ENCODE data around the gene SLC25A47. TPM values are rescaled to one million over a fixed set of nuclear protein-coding genes. Genes with fewer than 3 reads are reported as not detected.

SLC25A47 gene
- total and polyA plus RNA-seq, 2 donors (not counting 3 experiments of a cell fraction or from before 2014, with no cell fraction given) = not detected

DNA sequence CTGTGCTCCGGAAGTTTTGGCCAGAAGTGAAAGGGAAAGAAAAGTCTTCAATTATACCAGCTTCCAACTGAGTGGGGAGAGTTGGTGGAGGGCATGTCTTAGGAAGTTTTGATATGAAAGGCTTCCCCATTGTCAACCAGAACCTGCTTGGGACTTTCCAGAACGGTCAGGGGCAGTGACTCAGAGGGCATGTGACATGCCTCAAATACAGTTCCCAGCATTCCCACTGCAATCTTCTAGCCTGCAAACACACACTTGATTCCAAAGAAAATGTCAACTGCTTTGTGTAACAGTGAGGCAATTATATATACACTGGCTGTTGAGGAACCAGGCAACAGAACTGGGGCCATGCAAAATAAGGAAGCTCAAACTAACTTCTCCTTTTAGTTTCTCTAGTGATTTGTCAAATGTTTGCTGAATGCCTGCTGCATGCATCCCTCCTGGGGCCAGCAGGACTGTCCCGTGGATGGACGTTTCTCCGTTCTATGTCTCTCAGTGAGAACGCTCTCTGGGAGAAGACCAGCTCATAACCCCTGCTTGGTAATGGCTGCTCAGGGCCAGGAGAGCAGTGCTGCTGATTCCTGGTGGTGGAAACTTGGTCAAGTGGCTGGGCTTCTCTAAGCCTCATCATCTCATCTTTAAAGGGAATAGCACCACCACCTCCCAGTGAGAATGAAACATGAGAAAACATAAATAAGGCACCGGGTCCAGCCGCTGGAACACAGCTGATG lies 18.3 kb downstream of the SLC25A47 start:
- peaks cover 17 to 43% of the 10 kb centered on the region in 2 experiments for H3K36me3 ChIP-seq (ENCODE audit: control insufficient read depth in 2 of 2, extremely low read depth in 1 of 2, insufficient read depth in 2 of 2, low read length in 2 of 2)
- ChIA-PET POLR2A (interaction anchor here (0.6 to 1.5 kb wide), 2 partner anchors 34 to 39 kb away, joined by 5 to 6 read pairs; a partner anchor contains a TSS), CTCF (interaction anchor here (0.6 to 1.8 kb wide), 7 partner anchors 9 to 41 kb away, joined by 3 to 13 read pairs (median 4); no protein-coding TSS in a partner anchor)
- peak; percentile 98 for DNase-seq (ENCODE audit: low read depth, low spot score)
- peak overlapping the region; percentile 76 for H3K27ac ChIP-seq (ENCODE audit: insufficient read depth, low read depth, low read length)
- no peaks in the 10 kb centered on the region for H4K20me1 ChIP-seq (replicated peaks; ENCODE audit: control insufficient read depth, extremely low read depth, insufficient read depth, low read length)
- no peaks in the 10 kb centered on the region for H3K79me2 ChIP-seq (ENCODE audit: control insufficient read depth, insufficient read depth, low read length)
- FAIRE-seq = peak; percentile 98
- peaks cover 14% of the 10 kb centered on the region for H3K4me1 ChIP-seq (ENCODE audit: control insufficient read depth, extremely low read depth, insufficient read depth, low read length)
- intact Hi-C loops (cut with micrococcal nuclease) (loop anchor here (1.0 kb wide), 1 partner anchor 34 kb away; a partner anchor contains a TSS), dilution Hi-C loops (cut with MboI; ENCODE audit: extremely low pct_ligation_motif_present, low sequenced_read_pairs) (no loop called here)
- BruUV-seq (replicated peaks) = no TSS peak
- no peak overlapping the region for H2AFZ ChIP-seq (ENCODE audit: low read depth, low read length)
- H3K9me1 ChIP-seq (replicated peaks; ENCODE audit: control insufficient read depth, extremely low read depth, insufficient read depth, low read length) = no peaks in the 10 kb centered on the region
- no peak overlapping the region for H3K4me2 ChIP-seq (ENCODE audit: insufficient read depth, low read length)
- TF ChIP-seq FOS (IDR thresholded peaks at IDR 0.05; ENCODE audit: borderline replicate concordance, insufficient read depth, low read length) (peak; percentile 59), GATA2 (IDR thresholded peaks at IDR 0.05; ENCODE audit: insufficient read depth, insufficient read length, low read depth, low read length) (no peak), JUN (IDR thresholded peaks at IDR 0.05; ENCODE audit: borderline replicate concordance, insufficient read depth, insufficient read length, low read depth) (peak; percentile 75), POLR2AphosphoS5 (IDR thresholded peaks at IDR 0.05; ENCODE audit: insufficient read depth, low read depth, low read length) (peak; percentile 29), MAX (IDR thresholded peaks at IDR 0.05; ENCODE audit: insufficient read depth, insufficient read length) (peak; percentile 67), EZH2 (IDR thresholded peaks at IDR 0.05; ENCODE audit: borderline replicate concordance, low read depth, low read length, severe bottlenecking) (no peak), CTCF (IDR thresholded peaks at IDR 0.05; ENCODE audit: extremely low read depth in 1 of 2, insufficient read depth in 1 of 2, low read depth in 1 of 2, low read length in 2 of 2) (no peak), MYC (IDR thresholded peaks at IDR 0.05; ENCODE audit: low read depth, low read length) (no peak)
- no peaks in the 10 kb centered on the region for H3K27me3 ChIP-seq (ENCODE audit: control insufficient read depth in 2 of 2, insufficient read depth in 2 of 2, low read length in 2 of 2)
- H3K4me3 ChIP-seq (replicated peaks in 1 of 3; ENCODE audit: insufficient read depth in 1 of 3, low read depth in 1 of 3, low read length in 3 of 3) = no peak overlapping the region
- H3K9me3 ChIP-seq (replicated peaks; ENCODE audit: control insufficient read depth, insufficient read depth, low read length) = no peaks in the 10 kb centered on the region
- H3K9ac ChIP-seq (replicated peaks; ENCODE audit: extremely low read depth, insufficient read depth, low read length) = peak overlapping the region; percentile 5
